AG04450 (cell line): Measurements from ENCODE around the gene KRTAP5-6. TPM values are rescaled to one million over a fixed set of nuclear protein-coding genes. Genes with fewer than 3 reads are reported as not detected.

Experiments used
- CTCF ChIA-PET: fragments of 300-600, 350-600 bp; formaldehyde crosslinking; extraction: SDS; loops from one replicate; lab custom pipeline; 2022; ENCODE audit warnings: antibody characterized with exemption, inconsistent platforms; lab: Charles Lee
- POLR2A ChIA-PET: fragments of 350-600 bp; formaldehyde crosslinking; extraction: SDS; loops from one replicate; lab custom pipeline; 2021; ENCODE audit warnings: antibody characterized with exemption, inconsistent platforms; lab: Yijun Ruan, JAX
- DNase-seq: peaks from one replicate; pipeline ENCODE4 v3.0.0-alpha.2; 2011; ENCODE audit warnings: low read depth, low spot score
- H3K27ac ChIP-seq: one replicate; pipeline ENCODE4 v1.5.1; 2012; ENCODE audit warnings: low read depth, low read length, control low read depth
- H3K27me3 ChIP-seq: one replicate; pipeline ENCODE4 v1.6.0; 2012; ENCODE audit warnings: low read length; ENCODE audit not compliant: control insufficient read depth, insufficient read depth
- H3K4me3 ChIP-seq: 2 replicates; pipeline ENCODE4 v1.5.1; 2011; ENCODE audit warnings: mild to moderate bottlenecking, low read depth, low read length, control low read depth
- H3K9me3 ChIP-seq: 2 replicates; pipeline ENCODE4 v1.5.1; 2012; ENCODE audit warnings: low read length; ENCODE audit not compliant: control insufficient read depth, insufficient read depth
- CTCF ChIP-seq: IDR thresholded peaks from 2 replicates; pipeline ENCODE4 v1.5.1; 2011; ENCODE audit warnings: low read depth, low read length, control low read depth, inconsistent platforms
- polyA plus RNA-seq: library from polyadenylated mRNA; depleted of rRNA; stranded (reverse); fragments of >200 nt; gene quantifications from 2 replicates; pipeline ENCODE4 v1.2.3, GENCODE V29; 2011

KRTAP5-6 gene
- polyA plus RNA-seq, 1 experiment: not detected

GRCh38 chr11:1731451-1732059 is 34.6 kb downstream of the KRTAP5-6 start:
- CTCF ChIA-PET: no interaction called here
- no peak for DNase-seq
- POLR2A ChIA-PET: no interaction called here
- H3K9me3 ChIP-seq: peaks cover 5% of the 10 kb centered on the region
- no peak overlapping the region for H3K4me3 ChIP-seq
- no peak for TF ChIP-seq CTCF
- peaks cover 22% of the 10 kb centered on the region for H3K27me3 ChIP-seq
- no peak overlapping the region for H3K27ac ChIP-seq

- POLR2A ChIA-PET: no interaction called here
- Histone ChIP-seq H3K27me3 (peaks cover 18% of the 10 kb centered on the region), H3K27ac (no peak overlapping the region), H3K9me3 (peaks cover 10% of the 10 kb centered on the region), H3K4me3 (no peak overlapping the region)
- CTCF ChIA-PET: interaction anchor here (0.6 kb wide), 1 partner anchor 39 kb away, joined by 4 read pairs; no protein-coding TSS in a partner anchor
- DNase-seq: no peak
- no peak for TF ChIP-seq CTCF
These were observed 35.5 kb downstream of the KRTAP5-6 start for GRCh38 chr11:1732418-1733008.

GRCh38 chr11:1733009-1733715 is 36.2 kb downstream of the KRTAP5-6 start:
- Histone ChIP-seq H3K9me3 (peaks cover 15% of the 10 kb centered on the region), H3K27ac (no peak overlapping the region), H3K4me3 (no peak overlapping the region), H3K27me3 (peaks cover 18% of the 10 kb centered on the region)
- DNase-seq: no peak
- TF ChIP-seq CTCF: no peak
- ChIA-PET CTCF (interaction anchor here (0.6 kb wide), 1 partner anchor 39 kb away, joined by 4 read pairs; no protein-coding TSS in a partner anchor), POLR2A (no interaction called here)

GRCh38 chr11:1733716-1734640 is 37.0 kb downstream of the KRTAP5-6 start:
- CTCF ChIA-PET: no interaction called here
- no peak overlapping the region for H3K4me3 ChIP-seq
- no peak for TF ChIP-seq CTCF
- H3K9me3 ChIP-seq: peaks cover 15% of the 10 kb centered on the region
- DNase-seq: no peak
- peaks cover 18% of the 10 kb centered on the region for H3K27me3 ChIP-seq
- POLR2A ChIA-PET: no interaction called here
- no peak overlapping the region for H3K27ac ChIP-seq
